ENCODE data around the gene MIF4GD. TPM values are rescaled to one million over a fixed set of nuclear protein-coding genes. Genes with fewer than 3 reads are reported as not detected.

Gene MIF4GD
- total and polyA plus RNA-seq, 9 of the 15 experiments (the other 6 are each of a cell fraction or from before 2014, with no cell fraction given) = 11.8 to 63.8 (median 28.1) TPM

GRCh38 chr17:75271233-75271954 lies 363 bp upstream of the MIF4GD start (continued):
- peak; percentile 76 for TF ChIP-seq GABPB1 (CRISPR knock-in tag; IDR thresholded peaks at IDR 0.05)
- TF ChIP-seq SMARCA5 (IDR thresholded peaks at IDR 0.05) = no peak
- TF ChIP-seq ELF4 (CRISPR knock-in tag; IDR thresholded peaks at IDR 0.05) = peak; percentile 60; the same call in 1 of the 2 replicates
- no peak for TF ChIP-seq ZNF232 (CRISPR knock-in tag; IDR thresholded peaks at IDR 0.05)
- TF ChIP-seq, protein P1, sequence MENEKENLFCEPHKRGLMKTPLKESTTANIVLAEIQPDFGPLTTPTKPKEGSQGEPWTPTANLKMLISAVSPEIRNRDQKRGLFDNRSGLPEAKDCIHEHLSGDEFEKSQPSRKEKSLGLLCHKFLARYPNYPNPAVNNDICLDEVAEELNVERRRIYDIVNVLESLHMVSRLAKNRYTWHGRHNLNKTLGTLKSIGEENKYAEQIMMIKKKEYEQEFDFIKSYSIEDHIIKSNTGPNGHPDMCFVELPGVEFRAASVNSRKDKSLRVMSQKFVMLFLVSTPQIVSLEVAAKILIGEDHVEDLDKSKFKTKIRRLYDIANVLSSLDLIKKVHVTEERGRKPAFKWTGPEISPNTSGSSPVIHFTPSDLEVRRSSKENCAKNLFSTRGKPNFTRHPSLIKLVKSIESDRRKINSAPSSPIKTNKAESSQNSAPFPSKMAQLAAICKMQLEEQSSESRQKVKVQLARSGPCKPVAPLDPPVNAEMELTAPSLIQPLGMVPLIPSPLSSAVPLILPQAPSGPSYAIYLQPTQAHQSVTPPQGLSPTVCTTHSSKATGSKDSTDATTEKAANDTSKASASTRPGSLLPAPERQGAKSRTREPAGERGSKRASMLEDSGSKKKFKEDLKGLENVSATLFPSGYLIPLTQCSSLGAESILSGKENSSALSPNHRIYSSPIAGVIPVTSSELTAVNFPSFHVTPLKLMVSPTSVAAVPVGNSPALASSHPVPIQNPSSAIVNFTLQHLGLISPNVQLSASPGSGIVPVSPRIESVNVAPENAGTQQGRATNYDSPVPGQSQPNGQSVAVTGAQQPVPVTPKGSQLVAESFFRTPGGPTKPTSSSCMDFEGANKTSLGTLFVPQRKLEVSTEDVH (IDR thresholded peaks at IDR 0.05; ENCODE audit: low read depth, partially characterized antibody) = no peak
- TF ChIP-seq, protein P2, sequence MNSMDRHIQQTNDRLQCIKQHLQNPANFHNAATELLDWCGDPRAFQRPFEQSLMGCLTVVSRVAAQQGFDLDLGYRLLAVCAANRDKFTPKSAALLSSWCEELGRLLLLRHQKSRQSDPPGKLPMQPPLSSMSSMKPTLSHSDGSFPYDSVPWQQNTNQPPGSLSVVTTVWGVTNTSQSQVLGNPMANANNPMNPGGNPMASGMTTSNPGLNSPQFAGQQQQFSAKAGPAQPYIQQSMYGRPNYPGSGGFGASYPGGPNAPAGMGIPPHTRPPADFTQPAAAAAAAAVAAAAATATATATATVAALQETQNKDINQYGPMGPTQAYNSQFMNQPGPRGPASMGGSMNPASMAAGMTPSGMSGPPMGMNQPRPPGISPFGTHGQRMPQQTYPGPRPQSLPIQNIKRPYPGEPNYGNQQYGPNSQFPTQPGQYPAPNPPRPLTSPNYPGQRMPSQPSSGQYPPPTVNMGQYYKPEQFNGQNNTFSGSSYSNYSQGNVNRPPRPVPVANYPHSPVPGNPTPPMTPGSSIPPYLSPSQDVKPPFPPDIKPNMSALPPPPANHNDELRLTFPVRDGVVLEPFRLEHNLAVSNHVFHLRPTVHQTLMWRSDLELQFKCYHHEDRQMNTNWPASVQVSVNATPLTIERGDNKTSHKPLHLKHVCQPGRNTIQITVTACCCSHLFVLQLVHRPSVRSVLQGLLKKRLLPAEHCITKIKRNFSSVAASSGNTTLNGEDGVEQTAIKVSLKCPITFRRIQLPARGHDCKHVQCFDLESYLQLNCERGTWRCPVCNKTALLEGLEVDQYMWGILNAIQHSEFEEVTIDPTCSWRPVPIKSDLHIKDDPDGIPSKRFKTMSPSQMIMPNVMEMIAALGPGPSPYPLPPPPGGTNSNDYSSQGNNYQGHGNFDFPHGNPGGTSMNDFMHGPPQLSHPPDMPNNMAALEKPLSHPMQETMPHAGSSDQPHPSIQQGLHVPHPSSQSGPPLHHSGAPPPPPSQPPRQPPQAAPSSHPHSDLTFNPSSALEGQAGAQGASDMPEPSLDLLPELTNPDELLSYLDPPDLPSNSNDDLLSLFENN (IDR thresholded peaks at IDR 0.05; ENCODE audit: low read depth in 2 of 2, low read length in 2 of 2) = no peak
- no peak; the same call in 1 of the 2 replicates for TF ChIP-seq ZNF263 (CRISPR knock-in tag; IDR thresholded peaks at IDR 0.05; ENCODE audit: borderline replicate concordance)
- TF ChIP-seq ZBTB11 (CRISPR knock-in tag; IDR thresholded peaks at IDR 0.05) = peak in 2 of 3 experiments; percentile 69 to 93; a peak in 5 of 6 replicates
- TF ChIP-seq, protein P3, sequence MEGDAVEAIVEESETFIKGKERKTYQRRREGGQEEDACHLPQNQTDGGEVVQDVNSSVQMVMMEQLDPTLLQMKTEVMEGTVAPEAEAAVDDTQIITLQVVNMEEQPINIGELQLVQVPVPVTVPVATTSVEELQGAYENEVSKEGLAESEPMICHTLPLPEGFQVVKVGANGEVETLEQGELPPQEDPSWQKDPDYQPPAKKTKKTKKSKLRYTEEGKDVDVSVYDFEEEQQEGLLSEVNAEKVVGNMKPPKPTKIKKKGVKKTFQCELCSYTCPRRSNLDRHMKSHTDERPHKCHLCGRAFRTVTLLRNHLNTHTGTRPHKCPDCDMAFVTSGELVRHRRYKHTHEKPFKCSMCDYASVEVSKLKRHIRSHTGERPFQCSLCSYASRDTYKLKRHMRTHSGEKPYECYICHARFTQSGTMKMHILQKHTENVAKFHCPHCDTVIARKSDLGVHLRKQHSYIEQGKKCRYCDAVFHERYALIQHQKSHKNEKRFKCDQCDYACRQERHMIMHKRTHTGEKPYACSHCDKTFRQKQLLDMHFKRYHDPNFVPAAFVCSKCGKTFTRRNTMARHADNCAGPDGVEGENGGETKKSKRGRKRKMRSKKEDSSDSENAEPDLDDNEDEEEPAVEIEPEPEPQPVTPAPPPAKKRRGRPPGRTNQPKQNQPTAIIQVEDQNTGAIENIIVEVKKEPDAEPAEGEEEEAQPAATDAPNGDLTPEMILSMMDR (IDR thresholded peaks at IDR 0.05 in 2 of 3, conservative IDR thresholded peaks at IDR 0.05 in 1 of 3; ENCODE audit: insufficient read depth in 2 of 3, low read depth in 1 of 3, low read length in 3 of 3) = peak; percentile 60 to 91 (median 83)
- no peak for TF ChIP-seq ZNF561 (CRISPR knock-in tag; conservative IDR thresholded peaks at IDR 0.05)
- TF ChIP-seq E2F6 (IDR thresholded peaks at IDR 0.05; ENCODE audit: borderline replicate concordance in 1 of 2, extremely low read depth in 1 of 2, insufficient read depth in 1 of 2, insufficient read length in 1 of 2, low read depth in 1 of 2, low read length in 1 of 2, poor library complexity in 1 of 2, severe bottlenecking in 1 of 2) = peak; percentile 65 to 75
- TF ChIP-seq THRAP3 (IDR thresholded peaks at IDR 0.05; ENCODE audit: borderline replicate concordance) = no peak

Data from K562 (cell line).